C4-2B (cell line): ENCODE results near the gene NRAP.

Experiments
- ZFX ChIP-seq: fragments of 450-650 bp; IDR thresholded peaks from 2 replicates; pipeline ENCODE4 v1.6.1; 2017
- TF ChIP-seq, protein P1 (sequence below): fragments of 450-650 bp; conservative IDR thresholded peaks from 2 replicates; pipeline ENCODE4 v1.5.1; 2017; ENCODE audit warnings: mild to moderate bottlenecking

DNA sequence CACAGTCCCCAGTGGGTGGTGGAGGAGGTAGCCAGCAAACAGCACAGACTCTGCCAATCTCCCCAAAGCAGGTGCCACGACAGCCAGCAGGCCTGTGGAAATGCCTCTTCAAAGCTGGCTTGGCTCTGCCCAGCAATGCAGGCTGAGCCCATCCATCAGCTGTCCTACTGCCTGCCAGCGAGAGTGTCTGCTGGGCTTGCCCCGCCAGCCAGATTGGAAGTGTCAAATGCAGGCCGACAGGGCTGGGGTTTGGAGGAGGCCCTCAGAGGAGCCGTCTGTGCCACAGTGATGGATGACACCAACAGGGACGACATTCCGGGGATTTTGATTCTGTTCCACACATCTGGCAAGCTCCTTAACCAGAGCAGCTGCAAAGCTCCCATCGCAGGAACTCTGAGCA lies 94.3 kb downstream of the NRAP start:
- TF ChIP-seq, protein P1, sequence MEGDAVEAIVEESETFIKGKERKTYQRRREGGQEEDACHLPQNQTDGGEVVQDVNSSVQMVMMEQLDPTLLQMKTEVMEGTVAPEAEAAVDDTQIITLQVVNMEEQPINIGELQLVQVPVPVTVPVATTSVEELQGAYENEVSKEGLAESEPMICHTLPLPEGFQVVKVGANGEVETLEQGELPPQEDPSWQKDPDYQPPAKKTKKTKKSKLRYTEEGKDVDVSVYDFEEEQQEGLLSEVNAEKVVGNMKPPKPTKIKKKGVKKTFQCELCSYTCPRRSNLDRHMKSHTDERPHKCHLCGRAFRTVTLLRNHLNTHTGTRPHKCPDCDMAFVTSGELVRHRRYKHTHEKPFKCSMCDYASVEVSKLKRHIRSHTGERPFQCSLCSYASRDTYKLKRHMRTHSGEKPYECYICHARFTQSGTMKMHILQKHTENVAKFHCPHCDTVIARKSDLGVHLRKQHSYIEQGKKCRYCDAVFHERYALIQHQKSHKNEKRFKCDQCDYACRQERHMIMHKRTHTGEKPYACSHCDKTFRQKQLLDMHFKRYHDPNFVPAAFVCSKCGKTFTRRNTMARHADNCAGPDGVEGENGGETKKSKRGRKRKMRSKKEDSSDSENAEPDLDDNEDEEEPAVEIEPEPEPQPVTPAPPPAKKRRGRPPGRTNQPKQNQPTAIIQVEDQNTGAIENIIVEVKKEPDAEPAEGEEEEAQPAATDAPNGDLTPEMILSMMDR: no peak
- TF ChIP-seq ZFX: no peak
